ENCODE results near the gene DMXL1. TPM values are rescaled to one million over a fixed set of nuclear protein-coding genes. Genes with fewer than 3 reads are reported as not detected.

DMXL1 gene
- polyA plus RNA-seq, 1 of the 3 experiments (the other 2 are of a cell fraction) = 6.6 TPM

DNA sequence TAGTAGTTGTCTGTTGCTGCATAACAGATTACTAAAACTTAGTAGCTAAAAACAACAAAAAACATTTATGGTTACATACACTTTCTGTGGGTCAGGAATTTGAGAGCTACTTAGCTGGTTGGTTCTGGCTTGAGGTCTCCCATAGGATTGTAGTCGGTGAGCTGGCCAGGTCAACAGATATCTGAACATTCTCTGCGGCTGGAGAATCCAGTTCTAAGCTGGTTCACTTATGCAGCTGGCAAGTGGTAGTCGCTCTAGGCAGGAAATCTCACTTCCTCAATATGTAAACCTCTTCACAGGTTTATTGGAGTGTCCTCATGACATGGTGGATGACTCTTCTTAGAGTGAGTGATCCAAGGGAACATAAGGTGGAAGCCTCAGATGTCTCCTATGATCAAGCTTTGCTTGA lies 219.3 kb downstream of the DMXL1 start:
- Histone ChIP-seq H3K4me3 (ENCODE audit: low read depth in 2 of 2, low read length in 1 of 2) (no peak overlapping the region), H3K4me2 (no peak overlapping the region), H3K9me3 (no peaks in the 10 kb centered on the region), H3K9ac (no peak overlapping the region), H4K20me1 (ENCODE audit: insufficient read depth) (no peaks in the 10 kb centered on the region), H3K79me2 (ENCODE audit: insufficient read depth) (peaks cover 55% of the 10 kb centered on the region), H3K27me3 (ENCODE audit: insufficient read depth) (no peaks in the 10 kb centered on the region), H3K4me1 (ENCODE audit: control insufficient read depth in 1 of 2, insufficient read depth in 2 of 2, low read depth in 1 of 2, low read length in 1 of 2) (peaks cover 14 to 30% of the 10 kb centered on the region in 2 experiments), H3K9me2 (no peaks in the 10 kb centered on the region), H2AFZ (ENCODE audit: low read depth) (no peak overlapping the region), H3K36me3 (replicated peaks in 1 of 2; ENCODE audit: control insufficient read depth in 1 of 2, insufficient read depth in 2 of 2, low read length in 1 of 2) (no peaks in the 10 kb centered on the region), H3F3A (replicated peaks; ENCODE audit: insufficient read depth) (peaks cover 9% of the 10 kb centered on the region), H3K27ac (ENCODE audit: low read depth in 2 of 2, low read length in 1 of 2) (no peak overlapping the region)
- POLR2A ChIA-PET = no interaction called here
- WGBS (ENCODE audit: low lambda C conversion rate) = 100% methylated on average over 3 of the region's 3 CpGs
- CTCF ChIA-PET = interaction anchor here (0.9 to 1.6 kb wide), 5 partner anchors 9 to 302 kb away, joined by 3 to 4 read pairs (median 4); no protein-coding TSS in a partner anchor
- DNase-seq = no peak
- TF ChIP-seq, protein P1, sequence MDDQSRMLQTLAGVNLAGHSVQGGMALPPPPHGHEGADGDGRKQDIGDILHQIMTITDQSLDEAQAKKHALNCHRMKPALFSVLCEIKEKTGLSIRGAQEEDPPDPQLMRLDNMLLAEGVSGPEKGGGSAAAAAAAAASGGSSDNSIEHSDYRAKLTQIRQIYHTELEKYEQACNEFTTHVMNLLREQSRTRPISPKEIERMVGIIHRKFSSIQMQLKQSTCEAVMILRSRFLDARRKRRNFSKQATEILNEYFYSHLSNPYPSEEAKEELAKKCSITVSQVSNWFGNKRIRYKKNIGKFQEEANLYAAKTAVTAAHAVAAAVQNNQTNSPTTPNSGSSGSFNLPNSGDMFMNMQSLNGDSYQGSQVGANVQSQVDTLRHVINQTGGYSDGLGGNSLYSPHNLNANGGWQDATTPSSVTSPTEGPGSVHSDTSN (IDR thresholded peaks at IDR 0.05) = no peak
- TF ChIP-seq EP300 (IDR thresholded peaks at IDR 0.05; ENCODE audit: borderline replicate concordance in 1 of 2, low read depth in 1 of 2, low read length in 1 of 2) = no peak
- no peak for TF ChIP-seq GATA2 (CRISPR knock-in tag; IDR thresholded peaks at IDR 0.05)

DNA sequence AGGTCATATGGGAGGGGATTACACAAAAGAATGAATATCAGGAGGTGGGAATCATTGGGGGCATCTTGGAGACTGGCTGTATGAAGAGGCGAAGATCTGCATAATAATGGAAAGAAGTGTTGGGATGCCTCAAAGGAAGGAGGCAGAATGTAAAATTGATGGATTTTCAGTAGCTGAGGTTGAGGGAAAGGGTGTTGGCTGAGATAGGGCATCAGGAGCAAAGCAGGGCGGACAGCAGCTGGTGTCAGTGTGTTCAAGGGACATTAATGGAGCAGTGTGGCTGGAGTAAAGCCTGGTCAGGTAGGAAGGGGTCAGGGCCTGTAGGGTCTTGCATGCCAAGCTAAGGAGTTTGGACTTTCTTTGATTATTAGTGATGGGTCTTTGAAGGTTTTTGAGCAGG lies 219.7 kb downstream of the DMXL1 start:
- no peak overlapping the region for H3K27ac ChIP-seq (ENCODE audit: low read depth in 2 of 2, low read length in 1 of 2)
- no peak for DNase-seq
- whole genome bisulfite sequencing (ENCODE audit: low lambda C conversion rate) = 97% methylated on average over 2 of the region's 2 CpGs
- no peak overlapping the region for H2AFZ ChIP-seq (ENCODE audit: low read depth)
- H3K9me2 ChIP-seq = no peaks in the 10 kb centered on the region
- no peak overlapping the region for H3K4me2 ChIP-seq
- H3F3A ChIP-seq (replicated peaks; ENCODE audit: insufficient read depth) = peaks cover 9% of the 10 kb centered on the region
- CTCF ChIA-PET = interaction anchor here (0.9 to 1.6 kb wide), 4 partner anchors 10 to 303 kb away, joined by 3 to 4 read pairs (median 4); no protein-coding TSS in a partner anchor
- POLR2A ChIA-PET = no interaction called here
- TF ChIP-seq TAF1 (IDR thresholded peaks at IDR 0.05; ENCODE audit: borderline replicate concordance, low read depth, low read length) (no peak), MEF2A (IDR thresholded peaks at IDR 0.05; ENCODE audit: borderline replicate concordance, low read depth) (no peak), FOSL2 (IDR thresholded peaks at IDR 0.05; ENCODE audit: borderline replicate concordance, low read depth) (no peak), EZH2phosphoT487 (IDR thresholded peaks at IDR 0.05; ENCODE audit: borderline replicate concordance, low read depth) (no peak), RFX5 (IDR thresholded peaks at IDR 0.05; ENCODE audit: low read length) (no peak), NFIC (IDR thresholded peaks at IDR 0.05; ENCODE audit: borderline replicate concordance) (no peak), GATA2 (CRISPR knock-in tag; IDR thresholded peaks at IDR 0.05) (no peak), GABPA (IDR thresholded peaks at IDR 0.05; ENCODE audit: low read depth) (no peak), TCF12 (IDR thresholded peaks at IDR 0.05) (no peak), TEAD4 (IDR thresholded peaks at IDR 0.05; ENCODE audit: borderline replicate concordance, insufficient read depth) (no peak), MXI1 (IDR thresholded peaks at IDR 0.05; ENCODE audit: low read depth, low read length) (no peak), YY1 (IDR thresholded peaks at IDR 0.05; ENCODE audit: low read depth) (no peak), POLR2AphosphoS5 (IDR thresholded peaks at IDR 0.05; ENCODE audit: low read depth, low read length) (no peak), FOXM1 (IDR thresholded peaks at IDR 0.05; ENCODE audit: low read depth) (no peak), RAD21 (IDR thresholded peaks at IDR 0.05; ENCODE audit: low read length) (no peak), JUND (IDR thresholded peaks at IDR 0.05) (no peak), EP300 (IDR thresholded peaks at IDR 0.05; ENCODE audit: borderline replicate concordance in 1 of 2, low read depth in 1 of 2, low read length in 1 of 2) (no peak)
- TF ChIP-seq, protein P2, sequence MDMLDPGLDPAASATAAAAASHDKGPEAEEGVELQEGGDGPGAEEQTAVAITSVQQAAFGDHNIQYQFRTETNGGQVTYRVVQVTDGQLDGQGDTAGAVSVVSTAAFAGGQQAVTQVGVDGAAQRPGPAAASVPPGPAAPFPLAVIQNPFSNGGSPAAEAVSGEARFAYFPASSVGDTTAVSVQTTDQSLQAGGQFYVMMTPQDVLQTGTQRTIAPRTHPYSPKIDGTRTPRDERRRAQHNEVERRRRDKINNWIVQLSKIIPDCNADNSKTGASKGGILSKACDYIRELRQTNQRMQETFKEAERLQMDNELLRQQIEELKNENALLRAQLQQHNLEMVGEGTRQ (IDR thresholded peaks at IDR 0.05; ENCODE audit: borderline replicate concordance, low read depth, low read length) = no peak
- TF ChIP-seq, protein P3, sequence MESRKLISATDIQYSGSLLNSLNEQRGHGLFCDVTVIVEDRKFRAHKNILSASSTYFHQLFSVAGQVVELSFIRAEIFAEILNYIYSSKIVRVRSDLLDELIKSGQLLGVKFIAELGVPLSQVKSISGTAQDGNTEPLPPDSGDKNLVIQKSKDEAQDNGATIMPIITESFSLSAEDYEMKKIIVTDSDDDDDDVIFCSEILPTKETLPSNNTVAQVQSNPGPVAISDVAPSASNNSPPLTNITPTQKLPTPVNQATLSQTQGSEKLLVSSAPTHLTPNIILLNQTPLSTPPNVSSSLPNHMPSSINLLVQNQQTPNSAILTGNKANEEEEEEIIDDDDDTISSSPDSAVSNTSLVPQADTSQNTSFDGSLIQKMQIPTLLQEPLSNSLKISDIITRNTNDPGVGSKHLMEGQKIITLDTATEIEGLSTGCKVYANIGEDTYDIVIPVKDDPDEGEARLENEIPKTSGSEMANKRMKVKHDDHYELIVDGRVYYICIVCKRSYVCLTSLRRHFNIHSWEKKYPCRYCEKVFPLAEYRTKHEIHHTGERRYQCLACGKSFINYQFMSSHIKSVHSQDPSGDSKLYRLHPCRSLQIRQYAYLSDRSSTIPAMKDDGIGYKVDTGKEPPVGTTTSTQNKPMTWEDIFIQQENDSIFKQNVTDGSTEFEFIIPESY (IDR thresholded peaks at IDR 0.05; ENCODE audit: borderline replicate concordance, low read depth) = no peak
- no peaks in the 10 kb centered on the region for H3K9me3 ChIP-seq
- H3K4me3 ChIP-seq (ENCODE audit: low read depth in 2 of 2, low read length in 1 of 2) = no peak overlapping the region
- no peak overlapping the region for H3K9ac ChIP-seq
- H4K20me1 ChIP-seq (ENCODE audit: insufficient read depth) = no peaks in the 10 kb centered on the region
- H3K79me2 ChIP-seq (ENCODE audit: insufficient read depth) = peaks cover 55% of the 10 kb centered on the region
- H3K36me3 ChIP-seq (replicated peaks in 1 of 2; ENCODE audit: control insufficient read depth in 1 of 2, insufficient read depth in 2 of 2, low read length in 1 of 2) = no peaks in the 10 kb centered on the region
- peaks cover 10 to 28% of the 10 kb centered on the region in 2 experiments; a peak in 3 of 4 replicates for H3K4me1 ChIP-seq (ENCODE audit: control insufficient read depth in 1 of 2, insufficient read depth in 2 of 2, low read depth in 1 of 2, low read length in 1 of 2)
- H3K27me3 ChIP-seq (ENCODE audit: insufficient read depth) = no peaks in the 10 kb centered on the region
